SK-N-SH treated with all-trans-retinoic acid at 6 μM for 48 hours (cell line): ENCODE results near the gene FBXL14.

Source experiments
- ATAC-seq: fragments of 200-7000 bp; cut with Tn5 transposase; 3 replicates; pipeline ENCODE4 v1.9.1; 2020; ENCODE audit warnings: mild to moderate bottlenecking, moderate library complexity
- BACH2 ChIP-seq: fragments of 250-450 bp; sonication (Bioruptor Pico); IDR thresholded peaks from 2 replicates; pipeline ENCODE4 v1.9.0; 2021; ENCODE audit warnings: mild to moderate bottlenecking, borderline replicate concordance
- CREB5 ChIP-seq: fragments of 250-450 bp; sonication (Bioruptor Pico); IDR thresholded peaks from 2 replicates; pipeline ENCODE4 v1.5.1; 2020; ENCODE audit warnings: low read depth, mild to moderate bottlenecking, moderate library complexity
- CSDC2 ChIP-seq: fragments of 250-450 bp; sonication (Bioruptor Pico); IDR thresholded peaks from 2 replicates; pipeline ENCODE4 v1.5.0; 2020; ENCODE audit warnings: mild to moderate bottlenecking, moderate library complexity
- GLIS3 ChIP-seq: fragments of 250-450 bp; sonication (Bioruptor Pico); IDR thresholded peaks from 2 replicates; pipeline ENCODE4 v1.5.0; 2020; ENCODE audit warnings: mild to moderate bottlenecking, moderate library complexity
- ISL1 ChIP-seq: fragments of 250-450 bp; sonication (Bioruptor Pico); IDR thresholded peaks from 2 replicates; pipeline ENCODE4 v2.1.2; 2022; ENCODE audit warnings: mild to moderate bottlenecking, moderate library complexity
- OSR1 ChIP-seq: fragments of 250-450 bp; sonication (Bioruptor Pico); IDR thresholded peaks from 2 replicates; pipeline ENCODE4 v1.8.0; 2022; ENCODE audit warnings: moderate library complexity, mild to moderate bottlenecking, inconsistent platforms
- PPARA ChIP-seq: fragments of 250-450 bp; sonication (Bioruptor Pico); IDR thresholded peaks from 2 replicates; pipeline ENCODE4 v1.5.0; 2020; ENCODE audit warnings: mild to moderate bottlenecking, borderline replicate concordance
- RARB ChIP-seq: fragments of 250-450 bp; sonication (Bioruptor Pico); IDR thresholded peaks from 2 replicates; pipeline ENCODE4 v1.8.0; 2021; ENCODE audit warnings: mild to moderate bottlenecking, moderate library complexity
- SNAI2 ChIP-seq: fragments of 250-450 bp; sonication (Bioruptor Pico); IDR thresholded peaks from 2 replicates; pipeline ENCODE4 v1.5.0; 2020; ENCODE audit warnings: mild to moderate bottlenecking, moderate library complexity
- TCF4 ChIP-seq: fragments of 250-450 bp; sonication (Bioruptor Pico); IDR thresholded peaks from 2 replicates; pipeline ENCODE4 v1.8.0; 2021; ENCODE audit warnings: mild to moderate bottlenecking, moderate library complexity, borderline replicate concordance
- TOX ChIP-seq: fragments of 250-450 bp; sonication (Bioruptor Pico); IDR thresholded peaks from 2 replicates; pipeline ENCODE4 v1.8.0; 2021; ENCODE audit warnings: mild to moderate bottlenecking, moderate library complexity, borderline replicate concordance
- ZC3H10 ChIP-seq: fragments of 250-450 bp; sonication (Bioruptor Pico); IDR thresholded peaks from 2 replicates; pipeline ENCODE4 v1.5.1; 2021; ENCODE audit warnings: mild to moderate bottlenecking, moderate library complexity
- ZFP3 ChIP-seq: fragments of 250-450 bp; sonication (Bioruptor Pico); IDR thresholded peaks from 2 replicates; pipeline ENCODE4 v1.5.0; 2020; ENCODE audit warnings: mild to moderate bottlenecking, moderate library complexity
- ZNF565 ChIP-seq: fragments of 450-650 bp; formaldehyde crosslinking; conservative IDR thresholded peaks from 2 replicates; pipeline ENCODE4 v1.5.0; 2020; ENCODE audit warnings: low read depth, mild to moderate bottlenecking, moderate library complexity
- ZNF70 ChIP-seq: fragments of 450-650 bp; formaldehyde crosslinking; IDR thresholded peaks from 2 replicates; pipeline ENCODE4 v1.5.0; 2020; ENCODE audit warnings: mild to moderate bottlenecking, moderate library complexity
- ZNF8 ChIP-seq: fragments of 450-650 bp; formaldehyde crosslinking; IDR thresholded peaks from 2 replicates; pipeline ENCODE4 v1.5.0; 2020; ENCODE audit warnings: mild to moderate bottlenecking, moderate library complexity
- TF ChIP-seq, protein P1 (sequence below): fragments of 250-450 bp; sonication (Bioruptor Pico); IDR thresholded peaks from 2 replicates; pipeline ENCODE4 v1.8.0; 2021; ENCODE audit warnings: low read depth, mild to moderate bottlenecking, moderate library complexity, borderline replicate concordance
- TF ChIP-seq, protein P2 (sequence below): fragments of 250-450 bp; sonication (Bioruptor Pico); IDR thresholded peaks from 2 replicates; pipeline ENCODE4 v1.5.1; 2021; ENCODE audit warnings: mild to moderate bottlenecking, moderate library complexity
- TF ChIP-seq, protein P3 (sequence below): fragments of 250-450 bp; sonication (Bioruptor Pico); IDR thresholded peaks from 2 replicates; pipeline ENCODE4 v1.8.0; 2020; ENCODE audit warnings: mild to moderate bottlenecking, moderate library complexity, borderline replicate concordance

The FBXL14 gene

GRCh38 chr12:1546931-1547640, 47.3 kb downstream of the FBXL14 start:
- ATAC-seq, result no peak
- TF ChIP-seq, protein P1, sequence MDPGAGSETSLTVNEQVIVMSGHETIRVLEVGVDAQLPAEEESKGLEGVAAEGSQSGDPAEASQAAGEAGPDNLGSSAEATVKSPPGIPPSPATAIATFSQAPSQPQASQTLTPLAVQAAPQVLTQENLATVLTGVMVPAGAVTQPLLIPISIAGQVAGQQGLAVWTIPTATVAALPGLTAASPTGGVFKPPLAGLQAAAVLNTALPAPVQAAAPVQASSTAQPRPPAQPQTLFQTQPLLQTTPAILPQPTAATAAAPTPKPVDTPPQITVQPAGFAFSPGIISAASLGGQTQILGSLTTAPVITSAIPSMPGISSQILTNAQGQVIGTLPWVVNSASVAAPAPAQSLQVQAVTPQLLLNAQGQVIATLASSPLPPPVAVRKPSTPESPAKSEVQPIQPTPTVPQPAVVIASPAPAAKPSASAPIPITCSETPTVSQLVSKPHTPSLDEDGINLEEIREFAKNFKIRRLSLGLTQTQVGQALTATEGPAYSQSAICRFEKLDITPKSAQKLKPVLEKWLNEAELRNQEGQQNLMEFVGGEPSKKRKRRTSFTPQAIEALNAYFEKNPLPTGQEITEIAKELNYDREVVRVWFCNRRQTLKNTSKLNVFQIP (CRISPR knock-in tag), result no peak
- TF ChIP-seq, protein P2, sequence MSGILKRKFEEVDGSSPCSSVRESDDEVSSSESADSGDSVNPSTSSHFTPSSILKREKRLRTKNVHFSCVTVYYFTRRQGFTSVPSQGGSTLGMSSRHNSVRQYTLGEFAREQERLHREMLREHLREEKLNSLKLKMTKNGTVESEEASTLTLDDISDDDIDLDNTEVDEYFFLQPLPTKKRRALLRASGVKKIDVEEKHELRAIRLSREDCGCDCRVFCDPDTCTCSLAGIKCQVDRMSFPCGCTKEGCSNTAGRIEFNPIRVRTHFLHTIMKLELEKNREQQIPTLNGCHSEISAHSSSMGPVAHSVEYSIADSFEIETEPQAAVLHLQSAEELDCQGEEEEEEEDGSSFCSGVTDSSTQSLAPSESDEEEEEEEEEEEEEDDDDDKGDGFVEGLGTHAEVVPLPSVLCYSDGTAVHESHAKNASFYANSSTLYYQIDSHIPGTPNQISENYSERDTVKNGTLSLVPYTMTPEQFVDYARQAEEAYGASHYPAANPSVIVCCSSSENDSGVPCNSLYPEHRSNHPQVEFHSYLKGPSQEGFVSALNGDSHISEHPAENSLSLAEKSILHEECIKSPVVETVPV (CRISPR knock-in tag), result no peak
- no peak for TF ChIP-seq PPARA
- TF ChIP-seq OSR1 (CRISPR knock-in tag), result no peak
- no peak for TF ChIP-seq ZNF565 (CRISPR knock-in tag)
- TF ChIP-seq ZC3H10 (CRISPR knock-in tag), result no peak
- no peak for TF ChIP-seq TCF4 (CRISPR knock-in tag)
- no peak for TF ChIP-seq CSDC2 (CRISPR knock-in tag)
- no peak for TF ChIP-seq CREB5 (CRISPR knock-in tag)
- TF ChIP-seq TOX, result no peak
- TF ChIP-seq ZFP3 (CRISPR knock-in tag), result no peak
- TF ChIP-seq GLIS3 (CRISPR knock-in tag), result no peak

DNA sequence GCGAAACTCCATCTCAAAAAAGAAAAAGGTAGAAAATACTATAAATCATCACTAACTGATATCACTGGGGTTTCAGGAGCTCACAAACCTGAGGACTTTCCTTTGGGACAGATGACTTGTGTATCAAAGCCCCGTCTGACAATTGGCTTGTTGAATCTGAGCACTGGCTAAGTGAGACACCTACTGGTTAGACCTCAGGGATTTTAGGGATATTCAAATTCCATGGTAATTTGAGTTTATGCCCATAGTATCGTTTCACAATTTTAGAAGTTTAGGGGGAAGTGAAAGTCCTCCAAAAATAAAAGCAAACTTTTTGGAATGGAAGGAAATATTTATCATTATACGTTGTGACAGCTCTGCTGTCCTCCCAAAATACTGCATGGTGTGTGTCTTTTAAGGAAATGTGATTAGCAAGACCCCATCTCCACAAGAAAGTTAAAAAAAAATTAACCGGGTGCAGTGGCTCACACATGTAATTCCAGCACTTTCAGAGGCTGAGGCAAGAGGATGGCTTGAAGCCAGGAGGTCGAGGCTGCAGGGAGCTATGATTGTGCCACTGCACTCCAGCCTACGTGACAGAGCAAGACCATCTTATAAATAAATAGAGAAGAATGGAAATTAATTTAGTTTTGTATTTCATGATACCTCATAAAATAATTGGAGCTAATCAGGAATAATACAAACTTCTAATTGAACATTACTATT, 49.2 kb downstream of the FBXL14 start:
- no peak for TF ChIP-seq CSDC2 (CRISPR knock-in tag)
- TF ChIP-seq BACH2, result no peak
- TF ChIP-seq ISL1, result no peak
- TF ChIP-seq ZC3H10 (CRISPR knock-in tag), result no peak
- TF ChIP-seq, protein P1 (CRISPR knock-in tag), result no peak
- TF ChIP-seq SNAI2 (CRISPR knock-in tag), result no peak
- peak; percentile 37; the same call in 1 of the 3 replicates for ATAC-seq

DNA sequence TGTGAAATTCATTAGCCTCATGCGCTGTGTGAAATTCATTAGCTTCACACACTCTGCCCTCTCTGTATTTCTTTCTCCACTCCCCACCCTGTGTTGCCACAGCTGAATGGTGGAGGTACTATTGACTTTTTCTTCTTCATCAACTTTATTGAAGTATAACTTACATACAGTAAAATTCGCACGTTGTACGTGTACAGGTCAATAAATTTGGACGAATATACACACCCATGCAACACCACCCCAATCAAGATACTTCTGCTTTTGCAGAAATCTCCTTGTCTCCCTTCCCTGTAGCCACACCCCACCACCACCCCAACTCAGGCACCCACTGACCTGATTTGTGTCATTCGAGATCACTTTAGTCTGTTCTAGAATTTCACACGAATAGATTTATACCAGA, 51.8 kb downstream of the FBXL14 start:
- TF ChIP-seq, protein P2 (CRISPR knock-in tag), result no peak
- TF ChIP-seq CSDC2 (CRISPR knock-in tag) (no peak), OSR1 (CRISPR knock-in tag) (no peak), ZC3H10 (CRISPR knock-in tag) (no peak), BACH2 (no peak), GLIS3 (CRISPR knock-in tag) (no peak), TOX (no peak), ZNF70 (CRISPR knock-in tag) (no peak), RARB (CRISPR knock-in tag) (no peak), ZNF8 (CRISPR knock-in tag) (no peak), ISL1 (no peak), ZNF565 (CRISPR knock-in tag) (no peak), PPARA (no peak), TCF4 (CRISPR knock-in tag) (no peak)
- TF ChIP-seq, protein P3, sequence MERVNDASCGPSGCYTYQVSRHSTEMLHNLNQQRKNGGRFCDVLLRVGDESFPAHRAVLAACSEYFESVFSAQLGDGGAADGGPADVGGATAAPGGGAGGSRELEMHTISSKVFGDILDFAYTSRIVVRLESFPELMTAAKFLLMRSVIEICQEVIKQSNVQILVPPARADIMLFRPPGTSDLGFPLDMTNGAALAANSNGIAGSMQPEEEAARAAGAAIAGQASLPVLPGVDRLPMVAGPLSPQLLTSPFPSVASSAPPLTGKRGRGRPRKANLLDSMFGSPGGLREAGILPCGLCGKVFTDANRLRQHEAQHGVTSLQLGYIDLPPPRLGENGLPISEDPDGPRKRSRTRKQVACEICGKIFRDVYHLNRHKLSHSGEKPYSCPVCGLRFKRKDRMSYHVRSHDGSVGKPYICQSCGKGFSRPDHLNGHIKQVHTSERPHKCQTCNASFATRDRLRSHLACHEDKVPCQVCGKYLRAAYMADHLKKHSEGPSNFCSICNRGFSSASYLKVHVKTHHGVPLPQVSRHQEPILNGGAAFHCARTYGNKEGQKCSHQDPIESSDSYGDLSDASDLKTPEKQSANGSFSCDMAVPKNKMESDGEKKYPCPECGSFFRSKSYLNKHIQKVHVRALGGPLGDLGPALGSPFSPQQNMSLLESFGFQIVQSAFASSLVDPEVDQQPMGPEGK (CRISPR knock-in tag), result no peak

More for the DNA sequence above, 51.8 kb downstream of the FBXL14 start:
- no peak for ATAC-seq
